Psoas muscle (tissue), 8 donors: Measurements from ENCODE around the gene PIGL. TPM values are rescaled to one million over a fixed set of nuclear protein-coding genes. Genes with fewer than 3 reads are reported as not detected.

Experiments
- ATAC-seq, 4 donors: fragments of 200-7000 bp; cut with Tn5 transposase; one replicate each; pipeline ENCODE4 v1.9.1; 2020; ENCODE audit warnings: moderate library complexity in 3 of 4, mild to moderate bottlenecking in 2 of 4
- DNase-seq, 2 donors: peaks; one replicate each; pipeline ENCODE4 v3.0.0-alpha.2; 2020
- H3K27ac ChIP-seq: fragments of 200-600 bp; one replicate; pipeline ENCODE4 v1.8.0; 2022
- H3K27me3 ChIP-seq, 3 donors: fragments of 200-600 bp in 1 of 3; one replicate each; pipeline versions ENCODE4 v1.6.1 to v1.8.0; 2013 to 2022; ENCODE audit warnings: low read length in 2 of 3, mild to moderate bottlenecking in 2 of 3, moderate library complexity in 1 of 3; ENCODE audit not compliant: insufficient read depth in 3 of 3
- H3K36me3 ChIP-seq, 2 donors: fragments of 200-600 bp in 1 of 2; one replicate each; pipeline versions ENCODE4 v1.6.1 to v1.8.0; 2013 to 2022; ENCODE audit warnings: low read depth in 1 of 2, mild to moderate bottlenecking in 1 of 2, moderate library complexity in 1 of 2; ENCODE audit not compliant: insufficient read depth in 1 of 2
- H3K4me1 ChIP-seq: fragments of 200-600 bp; one replicate; pipeline ENCODE4 v1.8.0; 2022
- H3K4me3 ChIP-seq: fragments of 200-600 bp; one replicate; pipeline ENCODE4 v1.8.0; 2022; ENCODE audit warnings: mild to moderate bottlenecking
- H3K9me3 ChIP-seq: fragments of 200-600 bp; one replicate; pipeline ENCODE4 v1.8.0; 2022
- WGBS, 3 donors: extraction: QIAGEN DNeasy Blood & Tissue Kit; methylation state at CpG; one replicate each; pipeline versions ENCODE4 v1.1.6 to v1.1.7; 2013; 5-methylcytosine and 5-hydroxymethylcytosine counted together
- intact Hi-C, 2 donors: fragments of 100-400 bp; cut with DNase I; formaldehyde crosslinking; loops; one replicate each; pipeline versions ENCODE4 v1.11.0 to v1.14.2; 2022
- polyA plus RNA-seq, 3 donors: library from polyadenylated mRNA; stranded (reverse); fragments of 200-250 nt; gene quantifications; one replicate each; pipeline ENCODE4 v1.2.3, GENCODE V29; 2013
- total RNA-seq, 4 donors: library from RNA; stranded (reverse); fragmentation: NEBNext Ultra II Directional in 2 of 4; extraction: Animal tissue kit (Norgen Biotek cat#: 25700) in 2 of 4; gene quantifications; one replicate each; pipeline versions ENCODE4 v1.2.1 to v1.2.4, GENCODE V29; 2021 to 2023
- TF ChIP-seq, protein P1 (sequence below): fragments of 200-600 bp; IDR thresholded peaks from one replicate; pipeline ENCODE4 v1.8.0; 2022; ENCODE audit warnings: antibody characterized with exemption
- donor health status: healthy with polysubstance abuse.
- donor health status: DM: no; HTN: no; CAD: no; lungs with moderate emphysema.
- donor health status: Bipolar disorder and iron deficiency.
- donor health status: healthy.
- donor health status: DM: yes; HTN: yes; CAD: no.
- donor health status: DM: no; HTN: no; CAD: no.
- donor health status: DM: no; HTN: no; CAD: no.
- donor health status: DM: yes; HTN: yes; CAD: no.

Gene PIGL
- total and polyA plus RNA-seq, 7 donors, result 3.8 to 13.2 (median 8.3) TPM

DNA sequence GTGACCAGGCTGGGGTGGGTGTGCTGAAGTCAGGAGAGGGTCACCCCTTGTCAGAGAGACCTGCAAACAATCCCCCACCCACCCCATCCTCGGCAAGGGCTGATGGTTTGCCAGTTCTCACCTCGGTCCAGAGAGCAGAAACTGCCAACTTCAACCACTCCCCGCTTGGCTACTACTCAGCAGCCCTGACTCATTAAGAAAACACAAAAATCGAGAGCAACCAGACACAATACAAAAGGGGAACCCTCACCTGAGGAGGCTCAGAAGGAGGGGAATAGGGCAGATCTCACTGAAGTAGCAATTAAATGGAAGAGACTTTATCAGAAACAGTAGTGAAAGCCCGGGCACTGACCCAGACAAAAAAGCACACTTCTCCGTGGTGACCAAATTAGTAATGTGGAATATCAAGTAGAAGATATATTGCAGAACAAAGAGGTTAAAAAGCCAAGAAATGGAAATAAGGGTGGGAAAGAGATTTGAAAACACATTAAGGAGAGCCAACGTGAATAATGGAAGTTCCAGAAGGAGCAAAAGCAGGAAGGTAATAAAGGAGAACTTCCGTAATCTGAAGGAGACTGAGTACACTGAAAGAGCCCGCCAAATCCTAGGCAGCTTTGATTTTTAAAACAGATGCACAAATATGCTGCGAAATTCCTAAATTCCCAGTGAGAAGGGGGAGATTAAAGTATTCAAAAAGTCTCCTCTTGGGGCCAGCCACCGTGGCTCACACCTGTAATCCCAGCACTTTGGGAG lies 112.7 kb downstream of the PIGL start:
- ATAC-seq (no peak), DNase-seq (peak in 1 of 2 donors; percentile 22)
- Histone ChIP-seq H3K27me3 (no peaks in the 10 kb centered on the region), H3K4me3 (no peak overlapping the region), H3K9me3 (no peaks in the 10 kb centered on the region), H3K36me3 (peaks cover 0 to 18% of the 10 kb centered on the region in 2 donors), H3K4me1 (no peaks in the 10 kb centered on the region), H3K27ac (no peak overlapping the region)
- intact Hi-C loops, result loop anchor here in 1 of 2 donors (2.0 kb wide), 1 partner anchor 41 kb away; no protein-coding TSS in a partner anchor
- TF ChIP-seq, protein P1, sequence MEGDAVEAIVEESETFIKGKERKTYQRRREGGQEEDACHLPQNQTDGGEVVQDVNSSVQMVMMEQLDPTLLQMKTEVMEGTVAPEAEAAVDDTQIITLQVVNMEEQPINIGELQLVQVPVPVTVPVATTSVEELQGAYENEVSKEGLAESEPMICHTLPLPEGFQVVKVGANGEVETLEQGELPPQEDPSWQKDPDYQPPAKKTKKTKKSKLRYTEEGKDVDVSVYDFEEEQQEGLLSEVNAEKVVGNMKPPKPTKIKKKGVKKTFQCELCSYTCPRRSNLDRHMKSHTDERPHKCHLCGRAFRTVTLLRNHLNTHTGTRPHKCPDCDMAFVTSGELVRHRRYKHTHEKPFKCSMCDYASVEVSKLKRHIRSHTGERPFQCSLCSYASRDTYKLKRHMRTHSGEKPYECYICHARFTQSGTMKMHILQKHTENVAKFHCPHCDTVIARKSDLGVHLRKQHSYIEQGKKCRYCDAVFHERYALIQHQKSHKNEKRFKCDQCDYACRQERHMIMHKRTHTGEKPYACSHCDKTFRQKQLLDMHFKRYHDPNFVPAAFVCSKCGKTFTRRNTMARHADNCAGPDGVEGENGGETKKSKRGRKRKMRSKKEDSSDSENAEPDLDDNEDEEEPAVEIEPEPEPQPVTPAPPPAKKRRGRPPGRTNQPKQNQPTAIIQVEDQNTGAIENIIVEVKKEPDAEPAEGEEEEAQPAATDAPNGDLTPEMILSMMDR, result no peak
- WGBS, 3 donors, result 40 to 41% (median 40%) methylated on average over 11 of the region's 11 CpGs

DNA sequence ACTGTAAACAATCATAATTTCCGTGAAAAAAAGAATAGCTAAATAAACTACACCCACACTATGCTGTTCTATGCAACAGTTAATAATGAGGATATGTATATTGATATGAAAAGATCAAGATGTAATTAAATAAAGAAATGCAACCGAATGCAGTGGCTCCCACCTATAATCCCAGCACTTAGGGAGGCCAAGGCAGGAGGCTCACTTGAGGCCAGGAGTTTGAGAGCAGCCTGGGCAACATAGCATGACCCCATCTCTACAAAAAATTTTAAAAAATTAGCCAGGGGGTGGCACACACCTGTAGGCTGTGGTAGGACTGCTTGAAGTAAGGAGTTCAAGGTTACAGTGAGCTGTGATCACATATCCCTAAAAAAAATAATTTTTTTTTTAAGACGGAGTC lies 121.4 kb downstream of the PIGL start:
- H3K4me1 ChIP-seq, result peaks cover 3% of the 10 kb centered on the region
- WGBS, 3 donors, result 91 to 95% (median 94%) methylated on average over 3 of the region's 3 CpGs
- TF ChIP-seq, protein P1, result no peak
- intact Hi-C loops, result no loop called here
- H3K36me3 ChIP-seq, result peaks cover 0 to 14% of the 10 kb centered on the region in 2 donors
- no peak for ATAC-seq
- H3K27ac ChIP-seq, result no peak overlapping the region
- H3K4me3 ChIP-seq, result no peak overlapping the region
- no peaks in the 10 kb centered on the region for H3K9me3 ChIP-seq
- no peaks in the 10 kb centered on the region for H3K27me3 ChIP-seq
- DNase-seq, result no peak

- WGBS, 3 donors, result 97 to 100% (median 100%) methylated on average over 1 of the region's 1 CpG
- peaks cover 0 to 22% of the 10 kb centered on the region in 2 donors for H3K36me3 ChIP-seq
- H3K27me3 ChIP-seq, result no peaks in the 10 kb centered on the region
- DNase-seq (no peak), ATAC-seq (no peak)
- peaks cover 5% of the 10 kb centered on the region for H3K4me1 ChIP-seq
- TF ChIP-seq, protein P1, result no peak
- no peak overlapping the region for H3K27ac ChIP-seq
- no peaks in the 10 kb centered on the region for H3K9me3 ChIP-seq
- intact Hi-C loops, result no loop called here
- H3K4me3 ChIP-seq, result no peak overlapping the region
Observed at GRCh38 chr17:16339402-16339801, 122.4 kb downstream of the PIGL start.

DNA sequence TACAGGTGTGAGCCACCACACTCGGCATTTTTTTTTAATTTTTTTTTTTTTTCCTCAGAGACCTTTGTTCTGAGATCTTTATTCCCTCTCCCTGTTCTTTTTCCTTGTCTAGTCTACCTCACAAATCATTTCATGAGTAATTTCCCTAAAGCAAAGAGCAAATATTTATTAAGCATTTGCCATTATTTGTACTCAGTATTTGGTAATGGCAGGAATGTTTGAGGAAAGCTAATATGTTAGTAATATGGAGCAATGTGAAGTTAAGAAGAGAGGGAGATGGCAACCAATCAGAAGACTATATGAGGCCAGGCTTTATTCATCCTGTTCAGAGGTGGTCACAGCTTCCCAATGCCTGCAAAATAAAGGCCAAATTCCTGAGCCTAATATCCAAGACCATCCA lies 122.9 kb downstream of the PIGL start:
- 88 to 94% (median 91%) methylated on average over 1 of the region's 1 CpG for WGBS, 3 donors
- Histone ChIP-seq H3K36me3 (peaks cover 0 to 25% of the 10 kb centered on the region in 2 donors), H3K4me3 (no peak overlapping the region), H3K27ac (no peak overlapping the region), H3K9me3 (no peaks in the 10 kb centered on the region), H3K4me1 (peaks cover 5% of the 10 kb centered on the region), H3K27me3 (no peaks in the 10 kb centered on the region)
- intact Hi-C loops, result no loop called here
- TF ChIP-seq, protein P1, result no peak
- ATAC-seq (no peak), DNase-seq (no peak)
